Activated CD8-positive, alpha-beta memory T cell treated with anti-CD3 and anti-CD28 coated beads for 1 hour (primary cell): ENCODE data around the gene MGAT4A.

Experiments
- DNase-seq, 2 donors: peaks; one replicate each; pipeline ENCODE4 v3.0.0-alpha.2; 2020; ENCODE audit warnings: low read depth in 1 of 2; ENCODE audit errors: extremely low read depth in 1 of 2

Gene MGAT4A

GRCh38 chr2:98579926-98580325 is 151.0 kb downstream of the MGAT4A start:
- DNase-seq = no peak

- no peak for DNase-seq
These were observed 152.7 kb downstream of the MGAT4A start for GRCh38 chr2:98578231-98578630.

- DNase-seq = no peak
These were observed 153.6 kb downstream of the MGAT4A start for GRCh38 chr2:98577313-98577712.

GRCh38 chr2:98576666-98577312 is 154.1 kb downstream of the MGAT4A start:
- no peak for DNase-seq

- DNase-seq = no peak
These were observed 157.5 kb downstream of the MGAT4A start for GRCh38 chr2:98573426-98573825.

- DNase-seq = no peak
These were observed 158.3 kb downstream of the MGAT4A start for GRCh38 chr2:98572676-98573075.

- no peak for DNase-seq
These were observed 158.7 kb downstream of the MGAT4A start for GRCh38 chr2:98572211-98572610.

- no peak for DNase-seq
These were observed 159.1 kb downstream of the MGAT4A start for GRCh38 chr2:98571796-98572195.

- no peak for DNase-seq
These were observed 159.7 kb downstream of the MGAT4A start for GRCh38 chr2:98571121-98571701.

- no peak for DNase-seq
These were observed 160.6 kb downstream of the MGAT4A start for GRCh38 chr2:98570356-98570755.

GRCh38 chr2:98569915-98570314 is 161.0 kb downstream of the MGAT4A start:
- no peak for DNase-seq

- DNase-seq = peak; percentile 50 to 69
These were observed 161.6 kb downstream of the MGAT4A start for GRCh38 chr2:98569197-98569793.
